ENCODE results near the gene SYVN1.

DNA sequence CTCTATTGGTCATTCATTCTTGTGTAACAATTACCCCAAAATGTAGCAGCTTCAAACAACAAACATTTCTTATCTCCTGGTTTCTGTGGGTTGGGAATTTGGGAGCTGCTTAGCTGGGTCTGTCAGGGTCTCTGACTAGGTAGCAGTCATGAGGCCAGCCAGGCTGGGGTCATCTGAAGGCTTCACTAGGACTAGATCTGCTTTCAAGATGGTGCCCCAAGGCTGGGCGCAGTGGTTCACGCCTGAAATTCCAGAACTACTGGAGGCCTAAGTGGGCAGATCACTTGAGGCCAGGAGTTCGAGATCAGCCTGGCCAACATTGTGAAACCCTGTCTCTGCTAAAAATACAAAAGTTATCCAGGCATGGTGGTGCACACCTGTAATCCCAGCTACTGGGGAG, 22.6 kb upstream of the SYVN1 start:
- TF ChIP-seq, protein P1, sequence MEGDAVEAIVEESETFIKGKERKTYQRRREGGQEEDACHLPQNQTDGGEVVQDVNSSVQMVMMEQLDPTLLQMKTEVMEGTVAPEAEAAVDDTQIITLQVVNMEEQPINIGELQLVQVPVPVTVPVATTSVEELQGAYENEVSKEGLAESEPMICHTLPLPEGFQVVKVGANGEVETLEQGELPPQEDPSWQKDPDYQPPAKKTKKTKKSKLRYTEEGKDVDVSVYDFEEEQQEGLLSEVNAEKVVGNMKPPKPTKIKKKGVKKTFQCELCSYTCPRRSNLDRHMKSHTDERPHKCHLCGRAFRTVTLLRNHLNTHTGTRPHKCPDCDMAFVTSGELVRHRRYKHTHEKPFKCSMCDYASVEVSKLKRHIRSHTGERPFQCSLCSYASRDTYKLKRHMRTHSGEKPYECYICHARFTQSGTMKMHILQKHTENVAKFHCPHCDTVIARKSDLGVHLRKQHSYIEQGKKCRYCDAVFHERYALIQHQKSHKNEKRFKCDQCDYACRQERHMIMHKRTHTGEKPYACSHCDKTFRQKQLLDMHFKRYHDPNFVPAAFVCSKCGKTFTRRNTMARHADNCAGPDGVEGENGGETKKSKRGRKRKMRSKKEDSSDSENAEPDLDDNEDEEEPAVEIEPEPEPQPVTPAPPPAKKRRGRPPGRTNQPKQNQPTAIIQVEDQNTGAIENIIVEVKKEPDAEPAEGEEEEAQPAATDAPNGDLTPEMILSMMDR (IDR thresholded peaks at IDR 0.05 in 8 of 11, conservative IDR thresholded peaks at IDR 0.05 in 3 of 11) = no peak
- TF ChIP-seq POLR2A (IDR thresholded peaks at IDR 0.05) (no peak), POLR2AphosphoS5 (IDR thresholded peaks at IDR 0.05) (no peak)
